HG03354 (cell line): Measurements from ENCODE around the gene ZFP2.
"Not testable (repeated sequence)": the region's sequence is repeated elsewhere in the genome, so short reads cannot be mapped to it uniquely, and the experiment has no call there.

Source experiments
- ATAC-seq: cut with Tn5 transposase; IDR thresholded peaks from one replicate; pipeline ENCODE4 v1.9.1; 2021; ENCODE audit warnings: mild to moderate bottlenecking; ENCODE audit not compliant: unreplicated experiment, poor library complexity, severe bottlenecking

The ZFP2 gene

DNA sequence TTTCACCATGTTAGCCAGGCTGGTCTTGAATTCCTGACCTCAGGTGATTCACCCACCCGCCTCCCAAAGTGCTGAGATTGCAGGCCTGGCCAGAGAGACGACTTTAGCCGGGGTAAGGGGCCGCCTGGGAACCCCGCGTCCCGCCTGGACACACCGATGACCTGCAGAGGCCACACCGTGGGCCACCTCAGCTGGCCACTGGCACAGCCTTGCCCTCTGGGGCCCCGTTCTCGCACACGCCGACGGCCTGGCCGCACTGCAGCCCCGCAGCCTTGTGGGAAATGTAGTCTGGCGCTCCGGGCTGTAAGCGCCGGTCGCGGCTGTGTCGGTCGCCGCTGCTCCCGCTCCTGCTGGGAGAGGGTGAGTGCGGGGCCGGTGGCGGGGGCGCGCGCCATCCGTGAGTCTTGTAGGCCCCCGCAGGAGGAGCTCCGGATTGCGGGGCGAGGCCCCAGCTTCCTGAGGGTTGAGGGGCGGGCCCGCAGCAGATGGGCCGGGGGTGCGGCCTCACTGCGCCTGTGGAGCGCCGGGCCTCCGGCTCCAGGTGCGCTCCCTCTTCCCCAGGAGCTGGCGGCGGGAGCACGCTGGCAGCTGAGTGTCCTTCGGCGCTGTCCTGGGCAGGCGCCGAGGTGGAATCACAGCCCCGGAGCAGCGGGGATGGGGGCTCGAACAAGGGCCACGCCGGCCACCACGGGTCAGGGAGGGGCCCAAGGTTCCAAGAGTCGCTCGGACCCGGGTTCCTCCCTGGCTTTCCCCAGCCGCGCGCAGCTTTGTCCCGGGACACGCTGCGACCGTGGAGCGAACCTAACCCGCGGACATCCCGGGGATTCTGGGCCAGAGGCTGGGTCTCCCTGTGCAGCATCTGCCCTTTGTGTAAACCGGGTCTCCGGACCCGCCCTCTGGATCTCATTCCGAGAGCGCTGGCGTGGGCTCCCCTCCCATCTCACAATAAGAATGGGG lies at the start of gene ZFP2:
Gene ZFP2, plus strand, starts transcription at position 299 of the 957 bp plus-strand sequence. CDS start 35,401 bp downstream, outside the sequence.
- peak; percentile 62 for ATAC-seq

DNA sequence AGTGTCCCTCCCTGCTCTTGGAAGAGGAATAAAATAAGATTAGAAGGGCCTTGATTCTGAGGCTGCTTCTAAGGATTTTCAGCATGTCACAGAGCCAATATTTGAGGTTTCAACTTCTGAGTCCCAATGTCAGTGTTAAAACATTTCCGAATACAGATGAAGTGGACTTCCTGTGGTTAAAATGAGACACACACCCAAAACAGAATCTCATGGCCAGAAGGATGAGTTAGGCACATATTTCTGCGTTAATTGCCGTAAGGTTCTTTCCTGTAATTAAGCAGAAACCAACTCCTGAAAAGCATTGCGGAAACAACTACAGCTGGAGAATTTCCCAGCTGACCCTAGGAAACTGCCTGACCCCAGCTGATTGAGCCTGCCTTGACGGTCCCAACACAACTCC lies 46.4 kb upstream of the ZFP2 start:
- ATAC-seq: no peak

DNA sequence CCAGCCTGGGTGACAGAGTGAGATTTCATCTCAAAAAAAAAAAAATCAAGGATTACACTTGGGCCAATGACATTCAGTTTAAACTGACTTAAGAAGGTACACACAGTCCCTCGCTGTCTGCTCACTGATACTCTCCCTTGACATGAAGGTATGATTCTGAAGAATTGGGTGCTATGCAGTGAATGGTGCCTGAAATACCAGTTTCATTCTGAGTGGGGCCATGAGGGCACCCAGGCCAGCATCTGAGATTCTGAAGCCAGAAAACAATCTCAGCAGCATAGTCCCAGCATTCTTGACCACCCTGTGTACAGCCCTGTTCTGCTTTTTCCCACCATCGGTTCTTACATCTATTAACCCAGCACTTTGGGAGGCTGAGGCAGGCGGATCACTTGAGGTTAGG lies 43.8 kb upstream of the ZFP2 start:
- no peak for ATAC-seq

DNA sequence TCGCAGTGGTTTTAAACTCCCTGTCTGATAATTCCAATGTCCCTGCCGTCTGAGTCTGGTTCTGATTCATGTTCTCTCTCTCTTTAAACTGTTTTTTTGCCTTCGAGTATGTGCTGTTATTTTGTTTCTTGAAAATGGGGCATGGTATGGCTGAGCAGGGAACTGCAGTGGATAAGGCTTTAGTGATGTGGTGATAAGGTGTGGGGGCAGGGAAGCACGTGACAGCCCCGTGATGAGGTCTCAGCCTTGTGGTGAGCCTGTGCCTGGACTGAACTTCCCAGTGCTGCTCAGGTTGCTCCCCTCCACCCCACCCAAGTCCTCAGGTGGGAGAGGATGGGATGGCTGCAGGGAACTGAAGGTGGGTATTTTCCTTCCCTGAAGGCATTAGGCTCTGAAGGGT lies 41.4 kb upstream of the ZFP2 start:
- ATAC-seq: no peak

DNA sequence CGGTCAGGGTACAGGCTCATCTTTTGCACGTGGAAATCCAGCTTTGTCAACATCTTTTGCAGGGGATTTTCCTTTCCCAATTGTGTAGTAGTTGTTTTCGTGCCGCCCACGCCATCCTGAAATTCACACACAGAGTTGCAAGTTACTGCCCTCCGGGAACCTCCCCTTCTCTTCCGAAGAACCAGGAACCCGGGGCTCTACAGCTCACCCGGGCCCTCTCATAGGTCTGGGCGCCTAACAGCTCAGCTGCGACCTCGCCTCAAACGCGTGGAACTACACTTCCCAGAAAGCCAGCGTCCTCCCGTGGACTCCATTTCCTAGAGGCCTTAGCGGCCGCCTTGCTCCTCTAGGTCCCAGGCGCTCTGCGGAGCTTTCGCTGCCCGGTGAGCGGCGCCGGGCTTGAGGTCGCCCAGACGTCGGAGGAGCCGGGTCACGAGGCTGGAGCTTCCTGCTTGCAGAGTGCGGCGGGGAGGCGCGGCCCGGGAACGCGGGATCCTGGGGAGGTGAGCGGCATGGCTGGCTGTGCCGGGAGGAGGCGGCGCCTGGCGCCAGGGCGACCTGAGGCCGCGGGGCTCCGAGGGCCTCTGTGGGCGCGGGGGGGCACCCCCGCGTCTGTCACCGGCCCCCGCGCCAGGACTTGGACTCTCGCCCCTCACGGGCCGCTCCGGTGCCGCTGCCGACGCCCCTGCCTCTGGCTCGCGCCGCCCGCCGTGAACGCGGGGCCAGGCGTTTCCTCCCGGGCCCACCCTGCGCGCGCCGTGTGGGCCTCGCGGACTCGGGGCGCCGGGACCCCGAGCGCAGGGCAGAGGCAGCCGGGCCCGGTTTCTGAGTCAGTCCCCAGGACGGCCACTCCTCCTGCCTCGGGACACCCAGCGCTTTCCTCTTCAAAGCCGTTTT lies 35.8 kb upstream of the ZFP2 start, which contains the start of gene ZNF354B:
Gene ZNF354B, plus strand, starts transcription at position 329 of the 897 bp plus-strand sequence. CDS start 1,095 bp downstream, outside the sequence.
- peak; percentile 99 for ATAC-seq

DNA sequence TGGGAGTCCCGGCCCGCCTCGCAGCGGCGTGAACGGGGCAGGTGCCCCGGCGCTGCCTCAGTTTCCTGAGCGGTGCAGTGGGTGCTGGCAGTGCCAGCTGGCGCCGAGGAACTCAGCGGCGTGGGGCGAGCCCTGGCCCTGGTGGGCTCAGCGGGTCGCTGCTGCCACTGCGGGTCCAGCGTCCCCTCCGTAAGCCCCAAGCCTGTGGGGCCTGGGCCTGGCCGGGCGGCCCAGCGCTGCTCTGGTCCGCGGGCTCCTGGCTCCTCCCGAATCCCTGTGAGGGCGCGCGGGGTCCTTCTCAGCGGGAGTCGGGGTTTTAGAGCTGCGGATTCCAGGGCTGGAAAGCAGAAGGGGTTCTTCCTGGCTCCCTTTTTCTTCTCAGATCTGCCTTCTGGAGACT lies 35.1 kb upstream of the ZFP2 start:
- ATAC-seq: peak; percentile 3

DNA sequence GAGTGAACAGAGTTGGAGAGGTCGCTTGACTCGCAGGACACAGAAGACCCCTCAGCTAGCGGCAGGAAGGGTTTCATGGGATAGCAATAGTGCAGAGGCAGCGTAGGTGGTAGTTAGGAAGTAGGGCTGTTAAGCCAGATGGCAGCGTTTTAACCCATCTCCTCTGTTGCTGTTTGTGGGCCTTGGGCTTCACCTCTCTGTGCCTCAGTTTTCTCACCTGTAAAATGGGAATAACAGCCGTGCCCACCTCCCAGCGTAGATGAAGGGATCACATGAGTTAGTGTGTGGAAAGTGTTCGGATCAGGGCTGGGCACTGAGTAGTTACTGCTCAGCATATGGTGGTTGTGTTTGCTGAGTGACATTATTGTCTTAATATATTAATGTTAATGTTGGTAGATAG lies 34.1 kb upstream of the ZFP2 start:
- ATAC-seq: no peak

DNA sequence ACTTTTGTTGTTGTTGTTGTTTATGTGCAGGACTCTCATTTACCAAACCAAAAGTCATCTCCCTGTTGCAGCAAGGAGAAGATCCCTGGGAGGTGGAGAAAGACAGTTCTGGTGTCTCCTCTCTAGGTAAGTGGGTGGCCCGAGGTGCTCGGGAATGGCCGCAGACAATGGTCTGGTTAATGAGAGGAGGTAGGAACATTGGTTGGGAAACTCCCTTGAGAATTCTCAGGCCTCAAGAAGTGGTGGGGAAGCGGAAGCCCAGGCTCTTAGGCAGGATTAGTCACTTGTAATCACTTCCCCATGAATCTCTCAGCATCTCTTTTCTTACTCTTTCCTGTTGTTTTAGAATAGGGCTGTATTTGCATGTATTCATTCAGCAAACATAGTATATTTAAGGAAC lies 28.8 kb upstream of the ZFP2 start:
- no peak for ATAC-seq

DNA sequence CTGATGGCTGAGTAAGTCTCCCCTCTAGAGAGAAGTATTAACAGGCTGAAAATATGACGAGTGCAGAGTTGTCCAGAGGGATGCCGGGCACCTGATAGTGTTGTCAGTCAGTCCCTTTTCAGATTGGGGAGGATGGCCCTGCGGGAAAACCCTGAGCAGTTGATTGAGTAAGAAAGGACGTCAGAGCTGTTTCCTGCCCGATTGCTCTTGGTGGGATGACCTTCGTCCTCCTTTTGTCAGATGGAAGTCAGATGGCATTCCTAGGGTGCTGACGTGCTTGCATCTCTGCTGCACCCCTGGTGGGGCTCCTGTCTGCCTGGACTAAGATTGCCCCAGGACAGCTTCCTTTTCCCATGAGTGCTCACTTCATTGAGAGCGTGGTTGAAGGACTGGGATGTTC lies 26.1 kb upstream of the ZFP2 start:
- no peak for ATAC-seq

DNA sequence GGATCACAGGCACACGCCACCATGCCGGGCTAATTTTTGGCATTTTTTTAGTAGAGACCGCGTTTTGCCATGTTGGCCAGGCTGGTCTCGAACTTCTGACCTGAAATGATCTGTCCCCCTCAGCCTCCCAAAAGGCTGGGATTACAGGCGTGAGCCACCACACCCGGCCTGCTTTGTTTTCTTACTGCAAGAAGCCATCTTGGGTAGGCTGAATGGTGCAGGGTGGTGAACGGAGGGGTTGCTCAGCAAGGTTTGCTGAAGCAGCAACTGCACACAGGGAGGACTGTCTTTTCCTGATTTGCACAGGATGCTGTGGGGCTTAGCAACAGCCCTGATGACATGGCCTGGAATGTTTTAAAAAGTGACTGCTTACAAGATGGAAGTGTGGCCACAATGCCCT lies 25.3 kb upstream of the ZFP2 start:
- no peak for ATAC-seq

DNA sequence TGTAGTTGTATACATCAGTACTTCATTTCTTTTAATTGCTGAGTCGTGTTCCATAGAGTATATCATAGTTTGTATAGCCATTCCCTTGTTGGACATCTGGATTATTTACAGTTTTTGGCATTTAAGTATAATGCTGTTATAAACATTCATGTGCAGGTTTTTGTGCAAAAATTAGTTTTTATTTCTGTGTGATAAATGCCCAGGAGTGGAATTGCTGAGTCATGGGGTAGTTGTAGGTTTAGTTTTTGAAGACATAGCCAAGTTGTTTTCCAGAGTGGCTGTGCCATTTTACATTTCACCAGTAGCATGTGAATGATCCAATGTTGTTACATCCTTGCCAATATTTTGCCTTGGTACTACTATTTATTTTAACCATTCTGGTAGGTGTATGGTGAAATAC lies 23.4 kb upstream of the ZFP2 start:
- ATAC-seq: no peak

DNA sequence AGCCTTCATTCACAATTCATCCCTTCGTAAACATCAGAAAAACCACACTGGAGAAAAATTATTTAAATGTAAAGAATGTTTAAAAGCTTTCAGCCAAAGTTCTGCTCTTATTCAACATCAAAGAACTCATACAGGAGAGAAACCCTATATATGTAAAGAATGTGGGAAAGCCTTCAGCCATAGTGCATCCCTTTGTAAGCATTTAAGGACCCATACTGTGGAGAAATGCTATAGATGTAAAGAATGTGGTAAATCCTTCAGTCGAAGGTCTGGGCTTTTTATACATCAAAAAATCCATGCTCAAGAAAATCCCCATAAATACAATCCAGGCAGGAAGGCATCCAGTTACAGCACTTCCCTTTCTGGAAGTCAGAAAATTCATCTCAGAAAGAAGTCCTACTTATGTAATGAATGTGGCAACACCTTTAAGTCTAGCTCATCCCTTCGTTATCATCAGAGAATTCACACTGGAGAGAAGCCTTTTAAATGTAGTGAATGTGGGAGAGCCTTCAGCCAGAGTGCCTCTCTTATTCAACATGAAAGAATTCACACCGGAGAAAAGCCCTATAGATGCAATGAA lies 12.5 kb upstream of the ZFP2 start:
- not testable (repeated sequence) for ATAC-seq

DNA sequence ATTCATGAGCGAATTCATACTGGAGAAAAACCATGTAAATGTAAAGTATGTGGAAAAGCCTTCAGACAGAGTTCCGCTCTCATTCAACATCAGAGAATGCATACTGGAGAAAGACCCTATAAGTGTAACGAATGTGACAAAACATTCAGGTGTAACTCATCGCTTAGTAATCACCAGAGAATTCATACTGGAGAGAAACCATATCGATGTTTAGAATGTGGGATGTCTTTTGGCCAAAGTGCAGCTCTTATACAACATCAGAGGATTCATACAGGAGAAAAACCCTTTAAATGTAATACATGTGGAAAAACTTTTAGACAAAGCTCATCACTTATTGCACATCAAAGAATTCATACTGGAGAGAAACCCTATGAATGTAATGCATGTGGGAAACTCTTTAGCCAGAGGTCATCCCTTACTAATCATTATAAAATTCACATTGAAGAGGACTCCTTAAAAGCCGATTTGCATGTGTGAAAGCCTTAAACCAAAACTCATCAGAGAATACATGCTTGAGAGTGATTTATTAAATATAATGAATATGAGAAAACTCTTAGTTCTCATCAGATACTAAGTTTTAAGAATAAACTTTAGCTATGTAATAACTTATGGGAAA lies 11.8 kb upstream of the ZFP2 start:
- ATAC-seq: no peak

DNA sequence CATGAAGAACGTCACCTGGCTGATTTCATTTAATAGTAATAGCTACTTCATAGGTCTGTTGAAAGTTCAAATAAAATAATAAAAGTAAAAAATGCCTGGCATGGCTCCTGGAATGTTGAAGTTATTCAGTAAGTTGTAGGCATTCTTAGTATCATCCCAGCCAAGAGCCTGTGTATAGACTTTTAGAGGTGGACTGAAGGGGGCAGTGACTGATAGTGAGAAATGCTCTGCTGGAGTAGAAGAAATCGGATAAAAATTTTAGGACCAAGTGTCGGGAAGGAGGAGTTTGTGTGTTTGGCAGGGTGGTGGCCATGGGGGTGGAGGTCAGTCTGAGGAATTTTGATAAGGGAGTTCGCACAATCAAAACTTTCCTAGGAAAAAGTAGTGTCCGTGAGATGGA lies 3.6 kb downstream of the ZFP2 start:
- ATAC-seq: no peak

DNA sequence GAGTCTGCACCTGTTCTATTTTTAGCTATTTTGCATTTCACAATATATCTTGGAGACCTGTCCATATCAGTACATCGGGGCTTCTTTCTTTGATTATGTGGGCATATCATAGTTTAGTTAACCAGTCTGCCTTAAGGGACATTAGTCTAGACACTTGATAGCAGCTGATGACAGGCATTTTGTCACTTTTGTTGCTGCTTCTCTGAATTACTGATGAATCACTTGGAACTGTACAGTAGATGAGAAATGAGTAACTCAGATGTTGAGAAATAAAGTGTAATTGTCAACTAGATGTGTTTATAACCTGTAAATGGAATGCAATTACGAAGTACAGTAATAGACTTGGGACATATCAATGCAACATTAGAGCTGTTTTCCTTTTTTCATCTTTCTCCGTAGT lies 7.1 kb downstream of the ZFP2 start:
- ATAC-seq: no peak

DNA sequence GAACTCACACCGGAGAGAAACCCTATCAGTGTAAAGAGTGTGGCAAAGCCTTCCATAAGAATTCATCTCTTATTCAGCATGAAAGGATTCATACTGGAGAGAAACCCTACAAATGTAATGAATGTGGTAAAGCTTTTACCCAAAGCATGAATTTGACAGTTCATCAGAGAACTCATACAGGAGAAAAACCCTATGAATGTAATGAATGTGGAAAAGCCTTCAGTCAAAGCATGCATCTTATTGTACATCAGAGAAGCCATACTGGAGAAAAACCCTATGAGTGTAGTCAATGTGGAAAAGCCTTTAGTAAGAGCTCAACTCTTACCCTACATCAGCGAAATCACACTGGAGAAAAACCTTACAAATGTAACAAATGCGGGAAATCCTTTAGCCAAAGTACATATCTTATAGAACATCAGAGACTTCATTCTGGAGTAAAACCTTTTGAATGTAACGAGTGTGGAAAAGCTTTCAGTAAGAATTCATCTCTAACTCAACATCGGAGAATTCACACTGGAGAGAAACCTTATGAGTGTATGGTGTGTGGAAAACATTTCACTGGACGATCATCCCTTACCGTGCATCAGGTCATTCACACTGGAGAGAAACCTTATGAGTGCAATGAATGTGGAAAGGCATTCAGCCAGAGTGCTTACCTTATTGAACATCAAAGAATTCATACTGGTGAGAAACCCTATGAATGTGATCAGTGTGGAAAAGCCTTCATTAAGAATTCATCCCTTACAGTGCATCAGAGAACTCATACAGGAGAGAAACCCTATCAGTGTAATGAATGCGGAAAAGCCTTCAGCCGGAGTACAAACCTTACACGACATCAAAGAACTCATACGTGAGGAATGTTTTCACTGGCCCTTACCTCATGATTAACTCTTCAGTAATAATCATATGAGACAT lies 36.4 kb downstream of the ZFP2 start:
- no peak for ATAC-seq

DNA sequence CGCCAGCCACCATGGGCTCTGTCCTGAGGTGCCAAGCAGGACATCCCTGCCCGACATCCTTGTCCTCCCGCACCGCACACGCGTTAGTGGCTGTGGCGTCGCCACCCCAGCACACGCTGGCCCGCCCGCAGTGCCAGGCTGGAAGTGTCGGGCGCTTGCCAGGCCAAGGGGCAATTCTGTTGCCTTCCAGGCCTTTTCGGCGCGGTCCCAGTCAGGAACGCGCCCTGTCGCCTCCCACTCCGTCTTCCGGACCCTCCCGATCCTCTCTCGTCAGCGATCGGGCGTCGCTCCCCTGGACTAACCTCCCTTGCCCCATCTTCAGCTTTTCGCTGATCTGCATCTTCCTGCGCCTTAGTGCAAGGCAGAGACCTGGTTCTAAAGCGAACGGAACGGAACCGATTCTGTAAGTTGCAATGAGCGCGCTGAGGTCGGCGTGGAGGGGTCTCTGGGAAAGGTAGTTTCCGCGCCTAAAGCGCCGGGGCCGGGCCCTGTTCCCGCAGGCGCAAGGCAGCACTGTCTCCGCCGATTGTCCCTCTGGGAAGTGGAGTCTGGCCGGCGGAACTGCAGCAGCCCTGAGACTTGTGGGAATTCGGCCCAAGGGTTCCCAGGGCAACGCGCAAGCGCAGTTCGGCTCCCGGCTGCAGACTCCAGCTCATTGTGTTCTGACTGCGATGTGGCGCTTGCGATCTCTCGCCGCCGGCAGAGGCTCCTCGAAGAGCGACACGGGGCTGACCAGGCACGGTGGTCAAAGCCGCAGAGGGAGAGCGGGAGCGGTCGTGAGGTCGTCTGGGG lies 45.1 kb downstream of the ZFP2 start, which contains the start of gene ZNF454:
Gene ZNF454, plus strand, starts transcription at position 630 of the 792 bp plus-strand sequence. CDS start 1,594 bp downstream, outside the sequence.
- no peak for ATAC-seq

DNA sequence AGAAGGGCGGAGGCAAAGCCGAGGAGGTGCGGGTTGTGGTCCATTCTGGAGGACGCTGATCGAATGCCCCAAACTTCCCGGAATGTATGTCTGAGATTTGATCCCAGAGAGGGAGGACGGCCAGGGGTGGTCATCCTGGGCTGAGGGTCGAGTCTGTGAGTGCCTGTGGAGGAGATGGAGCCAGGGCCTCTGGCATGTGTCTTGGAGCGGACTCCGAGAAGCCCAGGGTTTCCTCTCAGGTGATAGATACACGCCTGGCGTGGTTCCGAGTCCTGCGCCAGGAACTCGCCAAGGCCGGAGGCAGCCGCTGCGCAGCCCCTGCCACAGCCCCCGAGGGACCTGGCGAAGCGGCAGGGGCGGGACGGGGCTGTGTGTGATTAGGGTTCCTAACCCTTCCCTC lies 45.6 kb downstream of the ZFP2 start:
- ATAC-seq: no peak
